NCI-H1417 (cell line): ENCODE results near the gene DUXA.
A peak's percentile ranks its signal among the peaks of the same experiment; 100 is the strongest.
"Not testable (repeated sequence)": the region's sequence is repeated elsewhere in the genome, so short reads cannot be mapped to it uniquely, and the experiment has no call there.

Experiments
- DNase-seq, 3 experiments: peaks; one replicate each; lab custom pipeline; 2025; lab: John Stamatoyannopoulos, UW

Gene DUXA

GRCh38 chr19:57167385-57167784 is at the start of gene DUXA:
DUXA (minus strand) TSS chr19:57167485; CDS start chr19:57167443, 42 bp downstream.
- DNase-seq, result no peak

GRCh38 chr19:57212109-57212508 is 44.8 kb upstream of the DUXA start:
- DNase-seq, result no peak

DNA sequence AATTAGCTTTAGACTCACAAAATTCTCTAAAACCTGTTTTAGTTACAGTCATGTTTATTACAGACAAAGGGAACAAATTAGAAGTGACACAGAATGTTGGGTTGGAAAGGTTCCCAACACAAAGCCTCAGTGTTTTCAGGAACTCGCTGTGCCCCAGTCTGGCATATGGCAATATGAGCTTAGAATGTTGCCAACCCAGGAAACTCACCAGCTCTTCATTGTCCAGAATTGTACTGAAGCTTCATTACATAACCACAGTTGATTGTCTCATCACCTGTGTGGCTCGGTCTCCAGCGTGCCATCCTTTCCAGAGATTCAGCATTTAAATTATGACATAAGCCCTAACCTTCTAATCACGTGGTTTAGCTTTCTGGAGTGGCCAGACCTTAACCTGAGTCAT is 43.1 kb upstream of the DUXA start:
- DNase-seq, result no peak

DNA sequence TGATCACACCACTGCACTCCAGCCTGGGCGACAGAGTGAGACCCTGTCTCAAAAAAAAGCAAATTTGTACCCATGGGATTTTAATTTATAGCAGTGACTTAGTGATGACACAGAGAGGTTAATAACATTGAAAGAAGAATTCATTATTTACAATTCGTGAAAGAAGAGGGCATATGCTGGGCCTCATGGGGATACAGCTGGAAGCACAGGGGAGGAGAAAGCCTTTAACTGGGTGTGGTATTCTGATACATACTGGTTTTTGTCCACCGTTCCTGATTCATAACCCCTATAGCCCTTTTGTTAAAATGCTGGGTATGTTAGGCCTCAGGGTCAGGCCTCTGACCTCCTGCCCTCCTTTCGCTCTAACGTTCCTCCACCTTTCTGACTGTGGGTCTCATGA is 34.9 kb upstream of the DUXA start:
- no peak for DNase-seq

DNA sequence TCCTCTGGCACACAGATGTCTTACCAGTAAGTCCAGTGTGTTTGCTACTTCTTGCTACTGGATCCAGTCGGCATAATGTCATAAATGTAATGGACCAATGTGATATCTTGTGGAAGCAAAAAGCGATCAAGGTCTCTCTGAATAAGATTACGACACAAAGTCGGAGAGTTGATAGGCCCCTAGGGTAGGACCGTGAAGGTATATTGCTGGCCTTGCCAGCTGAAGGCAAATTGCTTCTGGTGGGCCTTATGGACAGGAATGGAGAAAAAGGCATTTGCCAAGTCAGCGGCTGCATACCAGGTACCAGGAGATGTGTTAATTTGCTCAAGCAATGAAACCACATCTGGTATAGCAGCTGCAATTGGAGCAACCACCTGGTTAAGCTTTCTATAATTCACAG is 30.6 kb upstream of the DUXA start:
- not testable (repeated sequence) for DNase-seq

- no peak for DNase-seq
Measured at GRCh38 chr19:57192993-57193392, 25.7 kb upstream of the DUXA start.

DNA sequence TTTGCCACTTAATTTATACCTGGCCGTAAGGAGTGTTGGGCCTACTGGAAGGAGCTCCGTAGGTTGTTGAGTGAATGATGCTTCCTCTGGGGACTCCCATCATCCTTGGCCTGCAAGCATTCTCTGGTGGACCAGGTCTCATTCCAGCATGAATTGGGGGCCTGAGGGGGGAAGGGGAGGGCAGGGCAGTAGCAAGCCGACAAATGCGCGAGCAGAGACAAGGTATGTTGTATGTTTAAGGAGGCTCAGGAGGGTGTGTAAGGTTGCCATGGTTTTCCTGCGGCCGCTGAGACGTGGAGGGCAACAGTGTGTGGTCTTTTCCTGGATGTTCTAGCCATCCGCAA is 24.8 kb upstream of the DUXA start:
- peak in 1 of 3 experiments; percentile 43 for DNase-seq

DNA sequence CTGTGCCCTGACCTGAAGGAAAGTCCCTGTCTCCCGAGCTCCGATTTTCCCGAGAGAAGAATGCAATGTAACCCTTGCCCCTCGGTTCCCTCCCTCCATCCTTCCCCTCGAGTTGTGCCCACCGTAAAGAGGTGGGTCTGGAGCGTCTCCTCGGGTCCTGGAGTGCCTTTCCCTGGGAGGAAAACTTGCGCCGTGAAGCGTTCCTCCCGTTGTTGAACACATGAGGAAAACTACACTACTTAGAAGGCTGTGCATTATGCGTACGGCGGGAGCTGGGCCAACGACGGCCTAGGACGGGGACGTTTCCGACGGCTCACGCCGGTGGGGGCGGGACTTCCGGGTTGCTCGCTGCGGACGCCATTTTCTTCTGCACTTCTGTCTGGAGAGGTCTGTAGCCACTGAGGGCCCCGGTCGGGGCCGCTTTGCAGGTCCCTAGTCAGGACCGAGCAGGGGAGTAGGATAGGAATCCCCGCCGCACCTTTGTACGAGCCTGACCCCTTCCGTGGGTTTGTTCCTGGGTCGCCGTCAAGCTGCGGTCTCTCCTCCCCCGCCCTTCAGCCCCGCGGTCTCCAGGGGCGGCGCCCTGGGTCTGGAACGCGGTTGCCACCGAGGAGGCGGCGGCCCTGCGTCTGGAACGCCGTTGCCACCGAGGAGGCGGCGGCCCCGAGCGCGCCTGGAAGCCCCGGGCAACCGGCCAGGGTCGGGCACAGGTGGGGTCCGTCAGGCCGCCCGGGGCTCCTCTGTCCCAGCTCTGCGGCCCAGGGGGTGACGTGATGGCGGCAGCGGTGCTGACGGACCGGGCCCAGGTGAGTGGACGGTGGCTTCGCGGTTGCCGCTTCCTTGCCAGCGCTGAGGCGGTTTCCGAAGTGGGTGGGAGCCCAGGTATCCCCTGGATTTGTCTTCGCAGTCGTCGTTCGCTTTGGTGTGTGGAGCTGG is 24.1 kb upstream of the DUXA start, which contains the start of gene ZNF264:
ZNF264 (plus strand) TSS at position 360 of the 936 bp plus-strand sequence; CDS start at position 774, 414 bp downstream.
- DNase-seq, result peak; percentile 81 to 92 (median 85)

GRCh38 chr19:57190301-57190700 is 23.0 kb upstream of the DUXA start:
- no peak for DNase-seq

GRCh38 chr19:57171551-57172081 is 4.3 kb upstream of the DUXA start:
- DNase-seq, result no peak

DNA sequence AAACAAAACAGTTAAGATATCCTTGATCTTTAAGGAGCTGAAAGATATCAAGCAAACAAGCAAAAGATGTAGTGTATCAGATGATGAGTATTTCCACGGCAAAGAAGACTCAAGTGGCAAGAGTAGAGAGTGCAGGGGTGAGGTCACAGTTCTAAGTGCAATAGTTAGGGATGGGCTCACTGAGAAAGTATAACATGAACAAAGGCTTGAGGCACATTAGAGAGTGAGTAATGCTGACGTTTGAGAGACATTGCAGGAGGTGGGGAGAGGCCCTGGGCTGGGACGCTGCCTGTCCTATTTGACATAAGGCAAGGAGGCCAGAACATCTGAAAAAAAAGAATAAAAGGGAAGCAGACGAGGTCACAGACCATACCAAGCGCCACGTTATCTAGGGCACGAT is 1.4 kb downstream of the DUXA start:
- no peak for DNase-seq

GRCh38 chr19:57161985-57162539 is 5.2 kb downstream of the DUXA start:
- DNase-seq, result no peak

GRCh38 chr19:57152921-57153320 is 14.4 kb downstream of the DUXA start:
- DNase-seq, result no peak

GRCh38 chr19:57141699-57142098 is 25.6 kb downstream of the DUXA start:
- DNase-seq, result no peak

GRCh38 chr19:57135797-57136196 is 31.5 kb downstream of the DUXA start:
- no peak for DNase-seq

GRCh38 chr19:57127403-57127802 is 39.9 kb downstream of the DUXA start:
- not testable (repeated sequence) for DNase-seq

DNA sequence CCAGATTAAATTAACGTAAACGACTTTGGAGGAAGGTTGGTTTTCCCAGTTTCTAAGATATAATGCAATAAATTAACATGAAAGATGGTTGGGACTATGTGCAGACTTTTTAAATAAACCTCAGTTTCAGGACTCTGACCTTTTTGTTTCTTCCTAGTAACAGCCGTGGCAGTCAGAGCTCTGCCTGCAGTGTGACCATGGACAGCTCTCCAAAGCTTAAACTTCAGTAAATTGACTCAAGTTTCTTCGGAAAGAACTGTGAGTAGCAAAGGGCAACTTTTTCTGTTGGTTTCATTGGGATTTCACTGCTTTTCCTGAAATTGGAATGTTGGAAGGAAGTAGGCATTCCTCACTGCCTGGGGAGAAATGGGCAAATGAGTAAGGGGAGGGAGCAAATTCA is 43.4 kb downstream of the DUXA start:
- DNase-seq, result no peak

GRCh38 chr19:57118848-57119247 is 48.4 kb downstream of the DUXA start:
- DNase-seq, result no peak

DNA sequence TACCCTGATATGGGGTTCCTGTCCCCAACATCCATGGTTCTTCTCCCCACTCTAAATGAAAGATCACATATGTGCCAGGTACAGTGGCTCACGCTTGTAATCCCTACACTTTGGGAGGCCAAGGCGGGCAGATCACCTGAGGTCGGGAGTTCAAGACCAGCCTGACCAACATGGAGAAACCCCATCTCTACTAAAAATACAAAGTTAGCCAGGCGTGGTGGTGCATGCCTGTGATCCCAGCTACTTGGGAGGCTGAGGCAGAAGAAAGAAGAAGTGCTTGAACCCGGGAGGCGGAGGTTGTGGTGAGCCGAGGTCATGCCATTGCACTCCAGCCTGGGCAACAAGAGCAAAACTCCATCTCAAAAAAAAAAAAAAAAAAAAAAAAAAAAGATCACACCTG is 53.8 kb downstream of the DUXA start:
- DNase-seq, result not testable (repeated sequence)

DNA sequence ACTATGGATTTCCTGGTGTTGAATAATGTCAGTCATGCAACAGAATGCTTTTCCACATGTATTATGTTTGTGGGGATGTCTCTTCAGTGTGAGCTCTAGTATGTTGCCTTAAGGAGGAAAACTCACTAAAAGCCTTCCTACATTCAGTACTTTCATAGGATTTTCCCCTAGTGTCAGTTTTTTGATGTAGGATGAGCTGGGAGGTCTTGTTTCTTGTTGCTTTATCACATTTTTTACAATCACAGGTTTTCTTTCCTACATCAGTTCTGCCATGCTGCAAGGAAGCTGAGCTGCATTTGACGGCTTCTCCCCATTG is 56.0 kb downstream of the DUXA start:
- no peak for DNase-seq

- DNase-seq, result peak in 1 of 3 experiments; percentile 8
Measured at GRCh38 chr19:57110592-57111328, 56.5 kb downstream of the DUXA start.

GRCh38 chr19:57106722-57107235 is 60.5 kb downstream of the DUXA start:
- DNase-seq, result no peak
